OCI-LY7 (cell line): ENCODE results near the gene FOSB. TPM values are rescaled to one million over a fixed set of nuclear protein-coding genes. Genes with fewer than 3 reads are reported as not detected.
A peak's percentile ranks its signal among the peaks of the same experiment; 100 is the strongest.

Experiments used
- BruUV-seq: library from RNA; stranded (reverse); fragments of 400-500 nt; replicated peaks from 2 replicates; lab custom pipeline; 2021; lab: Mats Ljungman, UMichigan
- CTCF ChIA-PET: fragments of 300-600 bp; sonication (Branson Sonifier 250); formaldehyde crosslinking; loops from one replicate; lab custom pipeline; 2022; ENCODE audit warnings: antibody characterized with exemption; ENCODE audit not compliant: unreplicated experiment; lab: Charles Lee
- POLR2A ChIA-PET: fragments of 300-600 bp; sonication (Branson Sonifier 250); formaldehyde crosslinking; loops from one replicate; lab custom pipeline; 2022; ENCODE audit warnings: antibody characterized with exemption; lab: Charles Lee
- DNase-seq: peaks from one replicate; pipeline ENCODE4 v3.0.0-alpha.2; 2015; ENCODE audit warnings: low spot score
- H2AFZ ChIP-seq: fragments of 200-600 bp; sonication (generic), shearing (Covaris generic); 2 replicates; pipeline ENCODE4 v1.6.1; 2014; ENCODE audit warnings: mild to moderate bottlenecking, antibody characterized with exemption, low read length, moderate library complexity
- H3K27ac ChIP-seq: fragments of 200-600 bp; sonication (generic); 2 replicates; pipeline ENCODE4 v1.5.1; 2014; ENCODE audit warnings: mixed run types, low read depth, mild to moderate bottlenecking, moderate library complexity, low read length, inconsistent platforms; ENCODE audit not compliant: poor library complexity, severe bottlenecking
- H3K36me3 ChIP-seq: fragments of 200-600 bp; sonication (generic); 2 replicates; pipeline ENCODE4 v1.6.1; 2014; ENCODE audit warnings: mild to moderate bottlenecking, antibody characterized with exemption, low read length, moderate library complexity, mixed read lengths; ENCODE audit not compliant: insufficient read depth
- H3K4me1 ChIP-seq: fragments of 200-600 bp; sonication (generic); 2 replicates; pipeline ENCODE4 v1.5.1; 2014; ENCODE audit warnings: mild to moderate bottlenecking, low read length; ENCODE audit not compliant: insufficient read depth, poor library complexity, severe bottlenecking
- H3K4me2 ChIP-seq: fragments of 200-600 bp; sonication (generic); 2 replicates; pipeline ENCODE4 v1.6.1; 2014; ENCODE audit warnings: mild to moderate bottlenecking, low read length
- H3K4me3 ChIP-seq: fragments of 200-600 bp; sonication (generic); 2 replicates; pipeline ENCODE4 v1.5.1; 2014; ENCODE audit warnings: mild to moderate bottlenecking, low read depth, low read length; ENCODE audit not compliant: poor library complexity, severe bottlenecking
- H3K79me2 ChIP-seq: fragments of 200-600 bp; sonication (generic); 2 replicates; pipeline ENCODE4 v1.6.1; 2016; ENCODE audit warnings: low read depth, mild to moderate bottlenecking, low read length, moderate library complexity, mixed read lengths; ENCODE audit not compliant: insufficient read depth
- H3K9me2 ChIP-seq: fragments of 200-600 bp; sonication (generic); 2 replicates; pipeline ENCODE4 v1.6.1; 2016; ENCODE audit warnings: mild to moderate bottlenecking, low read length, mixed read lengths; ENCODE audit not compliant: insufficient read depth
- H3K9me3 ChIP-seq: fragments of 200-600 bp; sonication (generic); 2 replicates; pipeline ENCODE4 v1.6.1; 2014; ENCODE audit warnings: mild to moderate bottlenecking, mixed run types, low read length, mixed read lengths
- H4K20me1 ChIP-seq: fragments of 200-600 bp; sonication (generic); 2 replicates; pipeline ENCODE4 v1.6.1; 2014; ENCODE audit warnings: mild to moderate bottlenecking, antibody characterized with exemption, low read length, moderate library complexity, mixed read lengths; ENCODE audit not compliant: insufficient read depth
- EZH2phosphoT487 ChIP-seq: fragments of 200-600 bp; sonication (generic); IDR thresholded peaks from 2 replicates; pipeline ENCODE4 v1.6.1; 2018; ENCODE audit warnings: low read depth, borderline replicate concordance, mild to moderate bottlenecking, mixed run types, antibody characterized with exemption, low read length, moderate library complexity, mixed read lengths
- intact Hi-C: fragments of 100-400 bp; cut with micrococcal nuclease; formaldehyde crosslinking; loops from one replicate; pipeline ENCODE4 v1.10.0; 2022; ENCODE audit not compliant: unreplicated experiment
- total RNA-seq, 2 experiments: library from RNA; depleted of rRNA in 1 of 2; stranded (reverse); fragments of >200 nt in 1 of 2; shearing (Covaris generic) in 1 of 2; gene quantifications; 2 replicates each; pipeline ENCODE4 v1.2.3, GENCODE V29; 2014 to 2022
- TF ChIP-seq, protein P1 (sequence below): fragments of 200-600 bp; sonication (generic); conservative IDR thresholded peaks from 2 replicates; pipeline ENCODE4 v1.5.1; 2014; ENCODE audit warnings: mild to moderate bottlenecking, antibody characterized with exemption, low read length, moderate library complexity, mixed read lengths

FOSB gene
- total RNA-seq, 2 experiments from 2014 or later = 2.3 to 2.4 TPM

DNA sequence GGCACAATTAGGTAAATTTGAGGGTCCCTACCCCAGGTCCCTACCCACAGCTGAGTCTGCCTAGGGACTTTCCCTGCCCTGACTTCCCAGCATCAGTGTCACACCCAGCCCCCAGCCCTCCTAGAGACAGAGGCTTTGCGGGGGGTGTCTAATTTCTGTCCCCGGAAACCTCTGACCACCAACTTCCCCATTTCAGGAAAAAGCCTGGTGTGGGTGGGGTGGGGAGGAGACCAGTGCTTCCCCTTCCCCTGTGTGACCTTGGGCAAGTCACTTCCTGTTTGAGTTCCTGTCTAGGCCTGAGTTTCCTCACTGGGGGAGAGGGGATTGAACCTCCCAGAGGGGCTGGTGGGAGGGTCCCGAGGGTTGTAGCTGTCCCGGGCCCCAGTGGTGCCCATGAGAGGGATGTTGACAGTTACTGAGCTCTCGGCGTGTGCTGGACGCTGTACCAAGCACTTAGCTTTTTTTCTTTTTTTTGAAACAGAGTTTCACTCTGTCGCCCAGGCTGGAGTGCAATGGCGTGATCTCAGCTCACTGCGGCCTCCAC, 47.4 kb downstream of the FOSB start:
- peak overlapping the region; percentile 70 for H3K4me2 ChIP-seq
- POLR2A ChIA-PET = no interaction called here
- peaks cover 1% of the 10 kb centered on the region; the same call in 1 of the 2 replicates for H3K79me2 ChIP-seq

DNA sequence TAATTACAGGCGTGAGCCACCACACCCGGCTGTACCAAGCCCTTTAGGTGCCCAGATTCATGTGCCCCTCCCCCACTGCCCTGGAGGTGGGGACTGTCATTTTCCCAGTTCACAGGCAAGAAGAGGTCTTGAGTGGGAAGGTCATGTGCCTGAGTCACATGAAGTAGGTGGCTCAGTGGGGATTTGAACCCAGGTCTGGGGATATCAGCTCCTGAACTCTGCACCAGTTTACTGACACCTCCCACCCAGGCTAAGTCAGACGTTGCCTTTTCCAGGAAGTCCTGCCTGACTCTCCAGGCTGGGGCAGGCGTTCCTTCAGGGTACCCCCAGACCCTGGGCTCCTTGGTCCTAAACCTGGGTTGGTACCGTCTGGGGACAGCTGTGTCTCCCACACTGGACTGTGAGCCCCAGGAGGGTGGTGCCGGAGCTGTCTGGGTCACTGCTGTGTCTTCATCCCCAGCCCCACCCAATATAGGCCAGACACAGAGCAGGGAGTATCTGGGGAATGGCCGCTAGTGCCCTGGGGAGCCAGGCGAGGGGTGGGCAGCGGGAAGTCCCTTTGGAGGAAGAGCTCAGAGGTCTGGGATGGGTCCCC, 48.1 kb downstream of the FOSB start:
- Histone ChIP-seq H3K9me2 (no peaks in the 10 kb centered on the region), H3K27ac (no peak overlapping the region), H4K20me1 (peaks cover 15% of the 10 kb centered on the region), H2AFZ (no peak overlapping the region), H3K4me2 (no peak overlapping the region), H3K4me3 (no peak overlapping the region), H3K79me2 (no peaks in the 10 kb centered on the region; the same call in 1 of the 2 replicates), H3K9me3 (no peaks in the 10 kb centered on the region), H3K4me1 (peaks cover 22% of the 10 kb centered on the region), H3K36me3 (peaks cover 10% of the 10 kb centered on the region)
- no peak for TF ChIP-seq EZH2phosphoT487
- TF ChIP-seq, protein P1, sequence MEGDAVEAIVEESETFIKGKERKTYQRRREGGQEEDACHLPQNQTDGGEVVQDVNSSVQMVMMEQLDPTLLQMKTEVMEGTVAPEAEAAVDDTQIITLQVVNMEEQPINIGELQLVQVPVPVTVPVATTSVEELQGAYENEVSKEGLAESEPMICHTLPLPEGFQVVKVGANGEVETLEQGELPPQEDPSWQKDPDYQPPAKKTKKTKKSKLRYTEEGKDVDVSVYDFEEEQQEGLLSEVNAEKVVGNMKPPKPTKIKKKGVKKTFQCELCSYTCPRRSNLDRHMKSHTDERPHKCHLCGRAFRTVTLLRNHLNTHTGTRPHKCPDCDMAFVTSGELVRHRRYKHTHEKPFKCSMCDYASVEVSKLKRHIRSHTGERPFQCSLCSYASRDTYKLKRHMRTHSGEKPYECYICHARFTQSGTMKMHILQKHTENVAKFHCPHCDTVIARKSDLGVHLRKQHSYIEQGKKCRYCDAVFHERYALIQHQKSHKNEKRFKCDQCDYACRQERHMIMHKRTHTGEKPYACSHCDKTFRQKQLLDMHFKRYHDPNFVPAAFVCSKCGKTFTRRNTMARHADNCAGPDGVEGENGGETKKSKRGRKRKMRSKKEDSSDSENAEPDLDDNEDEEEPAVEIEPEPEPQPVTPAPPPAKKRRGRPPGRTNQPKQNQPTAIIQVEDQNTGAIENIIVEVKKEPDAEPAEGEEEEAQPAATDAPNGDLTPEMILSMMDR = no peak
- BruUV-seq = no TSS peak
- CTCF ChIA-PET = no interaction called here
- POLR2A ChIA-PET = no interaction called here
- no peak for DNase-seq
- intact Hi-C loops = no loop called here

More for the DNA sequence above, 47.4 kb downstream of the FOSB start:
- Histone ChIP-seq H3K9me2 (no peaks in the 10 kb centered on the region), H3K9me3 (no peaks in the 10 kb centered on the region), H4K20me1 (peaks cover 15% of the 10 kb centered on the region), H2AFZ (no peak overlapping the region), H3K27ac (no peak overlapping the region), H3K36me3 (peaks cover 10% of the 10 kb centered on the region), H3K4me3 (no peak overlapping the region), H3K4me1 (peaks cover 22% of the 10 kb centered on the region)
- TF ChIP-seq, protein P1 = no peak
- no peak for TF ChIP-seq EZH2phosphoT487
- BruUV-seq = no TSS peak
- intact Hi-C loops = no loop called here
- DNase-seq = peak; percentile 61
- CTCF ChIA-PET = no interaction called here

DNA sequence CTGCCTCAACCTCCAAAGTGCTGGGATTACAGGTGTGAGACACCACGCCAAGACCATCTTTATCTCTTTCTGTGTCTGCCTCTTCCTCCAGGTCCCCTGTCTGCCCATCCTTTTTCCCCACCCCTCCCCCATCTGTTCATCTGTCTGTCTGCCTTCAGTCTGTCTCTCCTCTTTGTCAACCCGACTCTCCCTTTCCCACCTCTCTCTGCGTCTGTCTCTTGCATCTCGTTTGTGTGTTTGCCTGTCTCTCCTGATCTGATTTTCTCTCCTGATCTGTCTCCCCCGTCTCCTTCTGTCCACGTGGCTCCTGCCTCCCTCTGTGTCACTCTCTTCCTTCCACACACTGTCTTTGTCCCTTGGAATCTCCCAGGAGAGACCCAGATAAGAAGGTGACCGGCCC, 49.4 kb downstream of the FOSB start:
- ChIA-PET POLR2A (interaction anchor here (0.6 kb wide), 1 partner anchor 26 kb away, joined by 4 read pairs; no protein-coding TSS in a partner anchor), CTCF (no interaction called here)
- BruUV-seq = no TSS peak
- H2AFZ ChIP-seq = no peak overlapping the region
- DNase-seq = no peak
- H3K79me2 ChIP-seq = no peaks in the 10 kb centered on the region; the same call in 1 of the 2 replicates
- H3K36me3 ChIP-seq = peaks cover 15% of the 10 kb centered on the region
- H3K9me2 ChIP-seq = no peaks in the 10 kb centered on the region
- H3K4me1 ChIP-seq = peaks cover 22% of the 10 kb centered on the region
- H3K9me3 ChIP-seq = no peaks in the 10 kb centered on the region
- H3K4me2 ChIP-seq = no peak overlapping the region
- intact Hi-C loops = no loop called here
- no peak overlapping the region for H3K27ac ChIP-seq
- H3K4me3 ChIP-seq = no peak overlapping the region
- no peak for TF ChIP-seq EZH2phosphoT487
- TF ChIP-seq, protein P1 = no peak
- H4K20me1 ChIP-seq = peaks cover 15% of the 10 kb centered on the region
